DOHH2 (cell line): ENCODE data around the gene ROR1.

Source experiments
- EZH2phosphoT487 ChIP-seq: fragments of 200-600 bp; sonication (generic); IDR thresholded peaks from 2 replicates; pipeline ENCODE4 v1.6.1; 2017; ENCODE audit warnings: borderline replicate concordance, mild to moderate bottlenecking, antibody characterized with exemption, low read length, moderate library complexity, mixed read lengths
- TF ChIP-seq, protein P1 (sequence below): fragments of 200-600 bp; sonication (generic); IDR thresholded peaks from one replicate; pipeline ENCODE4 v1.5.1; 2014; ENCODE audit warnings: antibody characterized with exemption, mild to moderate bottlenecking, low read depth, low read length; ENCODE audit not compliant: poor library complexity, severe bottlenecking

DNA sequence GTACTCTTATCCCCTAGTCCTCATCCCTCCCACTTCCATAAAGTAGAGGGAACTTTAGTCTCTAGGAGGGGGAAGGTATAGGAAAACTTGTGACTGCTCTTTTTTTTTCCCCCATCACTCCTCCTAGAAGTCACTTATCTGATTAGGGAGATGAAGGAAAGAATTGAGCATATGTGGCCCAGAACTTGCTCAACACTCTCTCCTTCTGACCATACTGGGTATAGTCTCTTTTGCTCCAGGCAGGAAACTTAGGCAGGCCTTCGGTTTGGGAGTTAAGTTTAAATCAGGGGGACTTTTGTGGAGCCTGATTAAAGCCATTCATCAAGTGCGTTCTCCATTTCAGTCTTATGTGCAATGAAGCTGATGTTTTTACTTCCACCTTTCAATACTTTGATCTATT is 435.4 kb downstream of the ROR1 start:
- TF ChIP-seq, protein P1, sequence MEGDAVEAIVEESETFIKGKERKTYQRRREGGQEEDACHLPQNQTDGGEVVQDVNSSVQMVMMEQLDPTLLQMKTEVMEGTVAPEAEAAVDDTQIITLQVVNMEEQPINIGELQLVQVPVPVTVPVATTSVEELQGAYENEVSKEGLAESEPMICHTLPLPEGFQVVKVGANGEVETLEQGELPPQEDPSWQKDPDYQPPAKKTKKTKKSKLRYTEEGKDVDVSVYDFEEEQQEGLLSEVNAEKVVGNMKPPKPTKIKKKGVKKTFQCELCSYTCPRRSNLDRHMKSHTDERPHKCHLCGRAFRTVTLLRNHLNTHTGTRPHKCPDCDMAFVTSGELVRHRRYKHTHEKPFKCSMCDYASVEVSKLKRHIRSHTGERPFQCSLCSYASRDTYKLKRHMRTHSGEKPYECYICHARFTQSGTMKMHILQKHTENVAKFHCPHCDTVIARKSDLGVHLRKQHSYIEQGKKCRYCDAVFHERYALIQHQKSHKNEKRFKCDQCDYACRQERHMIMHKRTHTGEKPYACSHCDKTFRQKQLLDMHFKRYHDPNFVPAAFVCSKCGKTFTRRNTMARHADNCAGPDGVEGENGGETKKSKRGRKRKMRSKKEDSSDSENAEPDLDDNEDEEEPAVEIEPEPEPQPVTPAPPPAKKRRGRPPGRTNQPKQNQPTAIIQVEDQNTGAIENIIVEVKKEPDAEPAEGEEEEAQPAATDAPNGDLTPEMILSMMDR, result no peak
- TF ChIP-seq EZH2phosphoT487, result no peak
